GM18517 (cell line): Measurements from ENCODE around the gene MRGPRX4.

Experiments used
- ATAC-seq: cut with Tn5 transposase; IDR thresholded peaks from one replicate; pipeline ENCODE4 v1.9.1; 2021; ENCODE audit warnings: mild to moderate bottlenecking, moderate library complexity; ENCODE audit not compliant: unreplicated experiment

The MRGPRX4 gene

GRCh38 chr11:18204771-18205170 lies 32.1 kb downstream of the MRGPRX4 start:
- ATAC-seq = no peak

GRCh38 chr11:18209058-18209457 lies 36.4 kb downstream of the MRGPRX4 start:
- no peak for ATAC-seq

GRCh38 chr11:18221274-18221876 lies 48.7 kb downstream of the MRGPRX4 start:
- ATAC-seq = no peak

- no peak for ATAC-seq
Measured at GRCh38 chr11:18222814-18223421, 50.3 kb downstream of the MRGPRX4 start.
